Panc1 (cell line): ENCODE measurements around the gene PNKD. TPM values are rescaled to one million over a fixed set of nuclear protein-coding genes. Genes with fewer than 3 reads are reported as not detected.

Experiments
- ATAC-seq: fragments of 200-7000 bp; cut with Tn5 transposase; 2 replicates; pipeline ENCODE4 v1.9.1; 2020; ENCODE audit warnings: mild to moderate bottlenecking, moderate library complexity
- BruUV-seq: library from RNA; stranded (reverse); fragments of 400-500 nt; replicated peaks from 2 replicates; lab custom pipeline; 2021; lab: Mats Ljungman, UMichigan
- CTCF ChIA-PET: fragments of 300-600 bp; sonication (Branson Sonifier 250); formaldehyde crosslinking; loops from one replicate; lab custom pipeline; 2022; ENCODE audit warnings: antibody characterized with exemption; lab: Charles Lee
- POLR2A ChIA-PET: fragments of 300-600 bp; sonication (Branson Sonifier 250); formaldehyde crosslinking; loops from one replicate; lab custom pipeline; 2022; ENCODE audit warnings: antibody characterized with exemption; lab: Charles Lee
- DNase-seq: peaks from one replicate; pipeline ENCODE4 v3.0.0-alpha.2; 2010; ENCODE audit warnings: low read depth, low spot score
- H3K27ac ChIP-seq: 2 replicates; pipeline ENCODE4 v1.5.1; 2011; ENCODE audit warnings: mild to moderate bottlenecking, low read length, inconsistent platforms
- H3K27me3 ChIP-seq: fragments of 200-500 bp; sonication (Bioruptor generic); 2 replicates; pipeline ENCODE4 v1.6.0; 2014; ENCODE audit warnings: low read length, inconsistent platforms; ENCODE audit not compliant: control insufficient read depth, insufficient read depth
- H3K36me3 ChIP-seq: fragments of 200-500 bp; sonication (Bioruptor generic); 2 replicates; pipeline ENCODE4 v1.5.1; 2014; ENCODE audit warnings: inconsistent platforms, mild to moderate bottlenecking, low read length, moderate library complexity; ENCODE audit not compliant: control insufficient read depth, insufficient read depth
- H3K4me1 ChIP-seq: 2 replicates; pipeline ENCODE4 v1.5.1; 2011; ENCODE audit warnings: inconsistent platforms, mild to moderate bottlenecking, low read length, moderate library complexity; ENCODE audit not compliant: control insufficient read depth, insufficient read depth
- H3K4me3 ChIP-seq, 2 experiments: 2 replicates each; pipeline ENCODE4 v1.5.1; 2011 to 2012; ENCODE audit warnings: low read depth in 2 of 2, low read length in 2 of 2, mild to moderate bottlenecking in 2 of 2, inconsistent platforms in 1 of 2, moderate library complexity in 1 of 2
- H3K9me3 ChIP-seq: fragments of 200-500 bp; sonication (Bioruptor generic); 2 replicates; pipeline ENCODE4 v1.5.1; 2014; ENCODE audit warnings: low read depth, mild to moderate bottlenecking, inconsistent platforms, low read length, moderate library complexity; ENCODE audit not compliant: control insufficient read depth, insufficient read depth
- POLR2AphosphoS5 ChIP-seq: IDR thresholded peaks from 2 replicates; pipeline ENCODE4 v1.6.1; 2012; ENCODE audit warnings: mild to moderate bottlenecking, low read depth, low read length, moderate library complexity
- REST ChIP-seq, 2 experiments: IDR thresholded peaks; 2 replicates each; pipeline ENCODE4 v1.6.1; 2011 to 2012; ENCODE audit warnings: low read depth in 2 of 2, control low read depth in 1 of 2, low read length in 1 of 2, mild to moderate bottlenecking in 1 of 2, moderate library complexity in 1 of 2; ENCODE audit not compliant: insufficient read depth in 1 of 2
- TCF7L2 ChIP-seq: IDR thresholded peaks from 2 replicates; pipeline ENCODE4 v1.6.1; 2011; ENCODE audit warnings: mild to moderate bottlenecking, low read depth, low read length, inconsistent platforms
- in situ Hi-C: cut with HindIII; loops from 2 replicates; pipeline ENCODE4 v1.10.0; 2016; ENCODE audit warnings: low sequenced_read_pairs, low pct_unique_long_range_greater_than_20kb
- intact Hi-C: fragments of 100-400 bp; cut with micrococcal nuclease; formaldehyde crosslinking; loops from one replicate; pipeline ENCODE4 v1.10.0; 2022; ENCODE audit not compliant: unreplicated experiment
- total RNA-seq: library from RNA; stranded (reverse); gene quantifications from one replicate; pipeline ENCODE4 v1.2.1, GENCODE V29; 2021; ENCODE audit not compliant: unreplicated experiment
- TF ChIP-seq, protein P1 (sequence below): fragments of 450-650 bp; IDR thresholded peaks from 2 replicates; pipeline ENCODE4 v1.5.1; 2017; ENCODE audit warnings: mild to moderate bottlenecking

PNKD gene
- total RNA-seq, 1 experiment from 2014 or later, result 49.0 TPM

DNA sequence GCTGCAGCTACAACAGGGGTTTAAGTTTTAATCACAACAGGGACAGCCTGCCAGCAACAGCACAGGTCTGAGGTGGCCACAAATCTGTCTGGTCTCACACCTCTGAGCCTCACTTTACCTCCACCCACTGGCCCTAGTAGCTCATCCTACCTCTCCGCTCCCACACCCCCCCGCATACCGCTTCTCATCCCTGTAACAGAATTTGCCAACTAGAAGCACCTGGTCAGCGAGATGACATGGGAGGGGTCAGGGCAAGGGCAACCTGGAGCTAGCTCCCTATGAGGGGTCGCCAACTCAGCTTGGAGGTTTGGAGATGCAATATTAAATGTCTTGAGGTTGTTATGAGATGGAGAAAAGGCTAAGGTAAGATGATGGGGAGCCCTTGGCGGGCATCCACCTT is 93.9 kb downstream of the PNKD start:
- DNase-seq (no peak), ATAC-seq (no peak)
- H3K27ac ChIP-seq, result no peak overlapping the region
- in situ Hi-C loops, result no loop called here
- CTCF ChIA-PET, result no interaction called here
- H3K4me1 ChIP-seq, result peaks cover 3% of the 10 kb centered on the region; the same call in 1 of the 2 replicates
- BruUV-seq, result no TSS peak
- POLR2A ChIA-PET, result no interaction called here
- H3K4me3 ChIP-seq, result no peak overlapping the region
- no peaks in the 10 kb centered on the region for H3K36me3 ChIP-seq
- H3K9me3 ChIP-seq, result no peaks in the 10 kb centered on the region
- TF ChIP-seq TCF7L2 (no peak), POLR2AphosphoS5 (no peak)
- no peaks in the 10 kb centered on the region for H3K27me3 ChIP-seq
- intact Hi-C loops, result no loop called here

DNA sequence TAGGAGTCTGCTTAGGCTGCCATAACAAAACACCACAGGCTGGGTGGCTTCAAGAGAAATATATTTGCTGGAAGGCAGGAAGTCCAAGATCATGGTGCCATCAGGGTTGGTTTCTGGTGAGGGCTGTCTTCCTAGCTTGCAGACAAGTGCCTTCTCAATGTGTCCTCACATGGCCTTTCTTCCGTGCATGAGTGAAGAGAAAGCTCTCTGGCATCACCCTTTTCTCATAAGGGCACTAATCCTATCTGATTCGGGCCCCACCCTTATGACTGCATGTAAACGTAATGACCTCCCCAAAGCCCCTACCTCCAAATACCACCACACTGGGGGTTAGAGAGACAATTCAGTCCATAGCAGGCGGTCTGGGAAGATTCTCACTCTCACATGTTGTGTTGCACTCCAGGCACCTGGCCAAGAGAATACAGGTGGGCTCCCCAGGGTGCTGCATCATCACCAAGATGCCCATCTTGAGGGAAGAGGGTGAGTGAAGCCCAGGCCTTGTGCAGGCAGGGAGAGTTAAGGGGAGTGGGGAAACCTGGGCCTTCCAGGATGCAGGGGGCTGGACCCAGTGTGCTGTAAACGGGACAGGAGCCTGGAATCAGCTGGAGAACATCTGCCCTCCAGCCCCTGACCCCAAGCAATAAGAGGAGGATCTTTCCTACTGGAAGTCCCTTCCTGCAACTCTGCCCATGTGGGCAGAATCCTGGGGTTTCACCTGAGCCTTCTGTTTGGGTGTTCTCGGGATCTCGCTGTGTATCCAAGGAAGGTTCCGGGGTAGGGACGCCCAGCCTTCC is 96.5 kb downstream of the PNKD start:
- H3K27ac ChIP-seq, result peak overlapping the region; percentile 68
- DNase-seq (no peak), ATAC-seq (no peak)
- no peaks in the 10 kb centered on the region for H3K27me3 ChIP-seq
- no peaks in the 10 kb centered on the region for H3K9me3 ChIP-seq
- no TSS peak for BruUV-seq
- POLR2A ChIA-PET, result no interaction called here
- CTCF ChIA-PET, result no interaction called here
- intact Hi-C loops, result no loop called here
- no peaks in the 10 kb centered on the region for H3K36me3 ChIP-seq
- H3K4me1 ChIP-seq, result peaks cover 3% of the 10 kb centered on the region; the same call in 1 of the 2 replicates
- TF ChIP-seq REST (IDR thresholded peaks at IDR 0.05; ENCODE audit: insufficient read depth in 1 of 2, low read depth in 2 of 2, low read length in 1 of 2) (no peak), TCF7L2 (no peak)
- peak overlapping the region; percentile 54 to 72 for H3K4me3 ChIP-seq
- in situ Hi-C loops, result no loop called here

DNA sequence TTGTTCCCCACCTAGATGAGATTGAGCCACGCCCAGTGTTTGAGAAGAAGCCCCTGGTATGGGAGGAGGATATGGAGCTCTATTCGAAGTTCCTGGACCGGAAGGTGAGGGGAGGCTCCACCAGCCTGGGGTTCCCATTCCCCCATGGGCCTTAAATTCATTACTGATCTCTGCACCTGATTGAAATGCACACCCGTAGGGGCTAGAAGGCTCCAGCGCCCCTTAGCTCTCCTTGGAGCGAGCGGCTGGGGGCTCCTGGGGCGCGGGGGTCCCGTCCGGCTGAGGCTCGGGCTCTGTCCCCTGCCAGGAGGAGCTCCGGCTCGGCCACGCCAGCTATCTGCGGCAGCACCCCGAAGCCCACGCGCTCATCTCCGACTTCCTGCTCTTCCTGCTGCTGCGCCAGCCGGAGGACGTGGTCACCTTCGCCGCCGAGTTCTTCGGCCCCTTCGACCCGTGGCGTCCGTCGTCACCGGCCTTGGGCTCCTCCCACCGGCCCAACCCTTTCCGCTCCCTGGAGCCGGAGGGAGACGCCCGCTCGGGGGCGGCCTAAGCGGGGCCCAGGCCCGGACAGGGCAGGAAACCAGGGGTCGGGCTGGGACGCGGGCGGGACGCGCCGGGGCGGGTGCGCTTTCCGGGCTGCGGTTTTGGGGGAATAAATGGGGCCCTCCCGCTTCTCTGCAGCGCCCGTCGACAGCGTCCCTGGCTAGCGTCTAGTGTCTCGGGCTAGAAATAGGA is 97.3 kb downstream of the PNKD start:
- no peak for DNase-seq
- peak overlapping the region; percentile 54 to 72 for H3K4me3 ChIP-seq
- ChIA-PET CTCF (no interaction called here), POLR2A (no interaction called here)
- intact Hi-C loops, result no loop called here
- peak overlapping the region; percentile 68 for H3K27ac ChIP-seq
- H3K4me1 ChIP-seq, result peaks cover 3% of the 10 kb centered on the region; the same call in 1 of the 2 replicates
- in situ Hi-C loops, result no loop called here
- no peaks in the 10 kb centered on the region for H3K9me3 ChIP-seq
- TF ChIP-seq POLR2AphosphoS5, result peak; percentile 86
- no peak for TF ChIP-seq REST (IDR thresholded peaks at IDR 0.05; ENCODE audit: insufficient read depth in 1 of 2, low read depth in 2 of 2, low read length in 1 of 2)
- TF ChIP-seq, protein P1, sequence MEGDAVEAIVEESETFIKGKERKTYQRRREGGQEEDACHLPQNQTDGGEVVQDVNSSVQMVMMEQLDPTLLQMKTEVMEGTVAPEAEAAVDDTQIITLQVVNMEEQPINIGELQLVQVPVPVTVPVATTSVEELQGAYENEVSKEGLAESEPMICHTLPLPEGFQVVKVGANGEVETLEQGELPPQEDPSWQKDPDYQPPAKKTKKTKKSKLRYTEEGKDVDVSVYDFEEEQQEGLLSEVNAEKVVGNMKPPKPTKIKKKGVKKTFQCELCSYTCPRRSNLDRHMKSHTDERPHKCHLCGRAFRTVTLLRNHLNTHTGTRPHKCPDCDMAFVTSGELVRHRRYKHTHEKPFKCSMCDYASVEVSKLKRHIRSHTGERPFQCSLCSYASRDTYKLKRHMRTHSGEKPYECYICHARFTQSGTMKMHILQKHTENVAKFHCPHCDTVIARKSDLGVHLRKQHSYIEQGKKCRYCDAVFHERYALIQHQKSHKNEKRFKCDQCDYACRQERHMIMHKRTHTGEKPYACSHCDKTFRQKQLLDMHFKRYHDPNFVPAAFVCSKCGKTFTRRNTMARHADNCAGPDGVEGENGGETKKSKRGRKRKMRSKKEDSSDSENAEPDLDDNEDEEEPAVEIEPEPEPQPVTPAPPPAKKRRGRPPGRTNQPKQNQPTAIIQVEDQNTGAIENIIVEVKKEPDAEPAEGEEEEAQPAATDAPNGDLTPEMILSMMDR, result no peak
- no peak for TF ChIP-seq TCF7L2
- ATAC-seq, result peak; percentile 98
- BruUV-seq, result TSS peak; percentile 91
- H3K36me3 ChIP-seq, result no peaks in the 10 kb centered on the region
- no peaks in the 10 kb centered on the region for H3K27me3 ChIP-seq
